HG02610 (cell line): Measurements from ENCODE around the gene POLD2.
A peak's percentile ranks its signal among the peaks of the same experiment; 100 is the strongest.

ENCODE experiments used
- ATAC-seq: cut with Tn5 transposase; IDR thresholded peaks from one replicate; pipeline ENCODE4 v1.9.1; 2021; ENCODE audit warnings: mild to moderate bottlenecking, moderate library complexity; ENCODE audit not compliant: unreplicated experiment

The POLD2 gene

GRCh38 chr7:44152971-44153947 lies 29.9 kb upstream of the POLD2 start:
- ATAC-seq, result no peak

GRCh38 chr7:44151956-44152355 lies 28.6 kb upstream of the POLD2 start:
- ATAC-seq, result no peak

- ATAC-seq, result no peak
Measured at GRCh38 chr7:44150966-44151941, 27.9 kb upstream of the POLD2 start.

- peak; percentile 59 for ATAC-seq
Measured at GRCh38 chr7:44150466-44150832, 27.1 kb upstream of the POLD2 start.

- ATAC-seq, result no peak
Measured at GRCh38 chr7:44149571-44150465, 26.5 kb upstream of the POLD2 start.

- no peak for ATAC-seq
Measured at GRCh38 chr7:44148961-44149536, 25.7 kb upstream of the POLD2 start.

- no peak for ATAC-seq
Measured at GRCh38 chr7:44148166-44148565, 24.8 kb upstream of the POLD2 start.

GRCh38 chr7:44147026-44147991 lies 24.0 kb upstream of the POLD2 start:
- ATAC-seq, result no peak

- no peak for ATAC-seq
Measured at GRCh38 chr7:44145969-44146911, 22.9 kb upstream of the POLD2 start.

- ATAC-seq, result no peak
Measured at GRCh38 chr7:44145479-44145968, 22.2 kb upstream of the POLD2 start.

GRCh38 chr7:44144968-44145478 lies 21.7 kb upstream of the POLD2 start:
- ATAC-seq, result no peak

GRCh38 chr7:44144426-44144967 lies 21.1 kb upstream of the POLD2 start:
- no peak for ATAC-seq

GRCh38 chr7:44143646-44144250 lies 20.4 kb upstream of the POLD2 start:
- no peak for ATAC-seq

GRCh38 chr7:44142028-44142427 lies 18.7 kb upstream of the POLD2 start:
- no peak for ATAC-seq

- no peak for ATAC-seq
Measured at GRCh38 chr7:44141221-44141850, 18.0 kb upstream of the POLD2 start, which contains the start of gene MYL7. Gene MYL7, minus strand, starts transcription at chr7:44141332. Its CDS starts 27 bp downstream, at chr7:44141305.

- no peak for ATAC-seq
Measured at GRCh38 chr7:44140341-44140740, 17.0 kb upstream of the POLD2 start.
